ENCODE measurements around the gene IL27RA.

IL27RA gene

DNA sequence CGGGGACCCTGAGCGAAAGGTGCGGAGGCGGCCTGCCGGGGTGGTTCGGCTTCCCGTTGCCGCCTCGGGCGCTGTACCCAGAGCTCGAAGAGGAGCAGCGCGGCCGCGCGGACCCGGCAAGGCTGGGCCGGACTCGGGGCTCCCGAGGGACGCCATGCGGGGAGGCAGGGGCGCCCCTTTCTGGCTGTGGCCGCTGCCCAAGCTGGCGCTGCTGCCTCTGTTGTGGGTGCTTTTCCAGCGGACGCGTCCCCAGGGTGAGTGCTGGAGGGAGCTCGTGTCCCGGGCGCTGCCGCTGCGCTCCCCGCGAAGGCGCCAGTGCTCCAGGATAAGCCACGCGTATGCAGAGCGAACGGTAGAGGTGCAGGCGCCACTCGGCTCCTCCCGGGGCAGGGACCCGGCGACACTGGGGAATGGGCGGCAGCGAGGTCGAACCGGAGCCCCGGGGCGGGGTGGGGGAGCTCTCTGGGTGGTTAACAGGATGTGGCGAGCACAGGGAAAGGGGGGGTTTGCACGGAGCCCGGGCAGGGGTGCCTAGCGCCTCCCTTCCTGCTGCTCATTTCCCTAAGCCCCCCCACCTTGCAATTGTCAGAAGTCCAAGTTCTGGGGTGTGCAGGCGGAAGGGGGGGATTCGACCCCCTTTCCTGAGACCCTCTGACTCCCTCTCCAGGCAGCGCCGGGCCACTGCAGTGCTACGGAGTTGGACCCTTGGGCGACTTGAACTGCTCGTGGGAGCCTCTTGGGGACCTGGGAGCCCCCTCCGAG lies at the start of gene IL27RA:
IL27RA (plus strand) TSS at position 44 of the 762 bp plus-strand sequence; CDS start at position 155, 111 bp downstream.
- DNase-seq, result peak; percentile 77

- no peak for DNase-seq
These were observed 49.5 kb upstream of the IL27RA start for GRCh38 chr19:13981988-13982501.

GRCh38 chr19:13982773-13983172 lies 48.8 kb upstream of the IL27RA start:
- no peak for DNase-seq

DNA sequence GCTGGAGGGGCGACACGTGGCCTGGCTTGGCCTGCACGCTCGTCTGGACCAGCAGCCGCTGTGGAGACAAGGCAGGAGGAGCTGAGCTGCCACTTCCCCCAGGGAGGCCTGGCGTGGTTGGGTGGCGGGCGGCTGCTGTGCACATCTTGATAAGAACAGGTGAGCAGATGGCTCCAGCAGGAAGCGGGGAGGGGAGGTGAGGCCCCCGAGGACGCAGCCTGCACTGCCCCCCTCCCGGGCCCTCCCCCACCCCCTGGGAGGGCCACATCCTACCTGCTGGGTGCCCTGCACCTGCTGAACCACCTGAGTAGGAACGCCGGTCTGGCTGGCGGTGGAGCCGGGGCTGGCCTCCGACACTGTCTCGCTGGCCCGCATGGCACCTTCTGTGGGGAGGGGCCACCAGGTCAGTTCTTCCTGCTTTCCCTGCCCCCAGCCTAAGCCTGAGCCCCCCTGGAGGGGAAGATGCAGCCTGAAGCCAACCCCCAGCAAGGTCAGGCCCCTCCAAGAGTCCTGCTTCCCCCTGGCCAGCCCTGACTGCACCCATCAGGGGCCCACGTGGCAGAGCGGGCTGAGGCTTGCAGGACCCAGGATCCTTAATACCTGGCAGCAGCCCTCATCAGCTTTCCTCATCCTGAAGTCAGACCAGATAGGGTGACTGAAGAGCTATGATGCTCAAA lies 48.2 kb upstream of the IL27RA start:
- no peak for DNase-seq

DNA sequence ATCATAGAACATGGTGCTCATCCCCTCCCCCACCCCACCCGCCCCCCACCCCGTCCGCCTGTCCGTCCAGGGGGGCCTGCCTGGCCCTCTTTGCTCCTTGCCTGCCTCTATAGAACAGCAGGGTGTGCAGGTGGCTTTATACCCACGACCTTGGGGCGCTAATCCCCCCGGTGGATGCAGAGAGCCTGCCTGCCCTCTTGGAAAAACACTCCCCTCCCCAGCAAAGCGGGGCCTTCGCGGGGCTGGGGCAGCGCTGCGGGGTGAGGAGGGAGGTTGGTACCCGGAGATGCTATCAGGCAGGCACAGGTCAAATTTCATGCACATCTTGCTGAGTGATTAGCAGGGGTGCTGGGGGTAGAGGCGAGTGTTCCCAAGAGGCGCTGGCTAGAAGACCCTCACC lies 47.4 kb upstream of the IL27RA start:
- DNase-seq, result no peak

DNA sequence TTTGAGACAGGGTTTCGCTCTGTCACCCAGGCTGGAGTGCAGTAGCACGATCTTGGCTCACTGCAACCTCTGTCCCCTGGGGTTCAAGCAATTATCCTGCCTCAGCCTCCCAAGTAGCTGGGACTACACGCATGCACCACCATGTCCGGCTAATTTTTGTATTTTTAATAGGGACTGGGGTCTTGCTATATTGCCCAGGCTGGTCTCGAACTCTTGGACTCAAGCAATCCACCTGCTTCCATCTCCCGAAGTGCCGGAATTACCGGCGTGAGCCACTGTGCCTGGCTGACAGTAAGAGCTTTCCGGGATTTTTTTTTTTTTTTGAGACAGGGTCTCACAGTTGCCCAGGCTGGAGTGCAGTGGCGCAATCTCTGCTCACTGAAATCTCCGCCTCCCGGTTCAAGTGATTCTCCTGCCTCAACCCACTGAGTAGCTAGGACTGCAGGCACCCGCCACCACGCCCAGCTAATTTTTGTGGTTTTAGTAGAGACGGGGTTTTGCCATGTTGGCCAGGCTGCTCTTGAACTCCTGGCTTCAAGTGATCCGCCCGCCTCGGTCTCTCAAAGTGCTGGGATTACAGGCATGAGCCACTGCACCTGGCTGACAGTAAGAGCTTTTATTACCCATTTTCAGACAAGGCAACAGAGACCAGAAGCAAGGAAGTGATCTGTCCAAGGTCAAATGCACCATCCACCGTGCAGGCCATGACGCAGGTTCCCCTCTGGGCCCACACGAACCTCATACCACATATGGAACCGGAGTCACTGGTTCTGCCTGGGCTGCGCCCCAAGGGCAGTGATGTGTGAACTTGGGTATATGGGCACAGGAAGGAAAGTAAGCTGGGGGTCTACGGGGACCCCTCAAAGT lies 46.5 kb upstream of the IL27RA start:
- no peak for DNase-seq

DNA sequence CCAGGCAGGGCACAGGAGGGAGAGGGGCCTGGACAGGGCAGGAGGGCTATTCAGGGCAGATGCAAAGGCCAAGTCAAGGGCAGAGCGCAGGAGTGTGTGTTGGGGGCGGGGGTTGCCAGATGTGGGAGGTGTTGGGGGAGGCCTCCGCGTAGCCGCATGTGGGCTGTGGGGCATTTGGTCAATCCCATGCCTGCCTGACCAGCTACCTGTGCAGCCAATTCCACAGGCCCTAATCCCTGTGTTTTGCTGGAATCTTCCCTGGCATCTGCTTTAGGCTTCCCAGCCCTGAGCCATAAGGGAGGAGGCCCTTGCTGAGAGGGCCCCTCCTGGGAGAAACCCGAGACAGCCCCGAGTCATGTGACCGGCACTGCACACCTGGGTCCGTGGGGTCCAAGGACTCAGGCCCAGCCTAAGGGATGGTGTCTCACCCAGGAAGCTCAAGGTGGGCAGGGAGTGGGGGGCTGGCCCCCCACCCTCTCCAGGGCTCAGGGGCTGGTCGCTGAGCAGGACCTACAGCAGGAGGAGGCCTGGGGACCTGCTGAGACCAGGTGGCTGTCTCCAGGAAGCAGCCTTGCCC lies 45.7 kb upstream of the IL27RA start:
- DNase-seq, result no peak

- peak; percentile 99 for DNase-seq
These were observed 45.1 kb upstream of the IL27RA start for GRCh38 chr19:13986348-13986904.

GRCh38 chr19:13987101-13987890 lies 44.3 kb upstream of the IL27RA start:
- no peak for DNase-seq

GRCh38 chr19:13989487-13989886 lies 42.1 kb upstream of the IL27RA start:
- DNase-seq, result no peak

DNA sequence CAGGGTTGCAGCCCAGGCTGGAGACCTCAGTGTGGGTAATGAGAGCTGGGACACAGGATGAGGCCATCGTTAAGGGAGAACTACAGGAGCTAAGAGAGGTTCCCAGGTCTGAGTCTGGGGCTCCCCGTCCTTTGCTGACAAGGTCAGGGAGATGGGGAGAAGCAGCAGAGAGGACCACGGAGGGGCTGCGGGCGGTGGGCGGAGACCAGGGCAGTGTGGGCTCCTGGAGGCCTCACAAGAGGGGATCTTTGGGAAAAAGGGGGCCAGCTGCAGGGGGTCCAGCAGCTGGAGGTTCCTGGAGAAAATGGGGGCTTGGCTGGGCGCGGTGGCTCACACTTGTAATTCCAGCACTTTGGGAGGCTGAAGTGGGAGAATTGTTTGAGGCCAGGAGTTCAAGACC lies 41.5 kb upstream of the IL27RA start:
- no peak for DNase-seq

- DNase-seq, result no peak
These were observed 39.5 kb upstream of the IL27RA start for GRCh38 chr19:13992025-13992424.

- no peak for DNase-seq
These were observed 37.8 kb upstream of the IL27RA start for GRCh38 chr19:13993590-13994300.

- DNase-seq, result no peak
These were observed 36.4 kb upstream of the IL27RA start for GRCh38 chr19:13995017-13995728.

DNA sequence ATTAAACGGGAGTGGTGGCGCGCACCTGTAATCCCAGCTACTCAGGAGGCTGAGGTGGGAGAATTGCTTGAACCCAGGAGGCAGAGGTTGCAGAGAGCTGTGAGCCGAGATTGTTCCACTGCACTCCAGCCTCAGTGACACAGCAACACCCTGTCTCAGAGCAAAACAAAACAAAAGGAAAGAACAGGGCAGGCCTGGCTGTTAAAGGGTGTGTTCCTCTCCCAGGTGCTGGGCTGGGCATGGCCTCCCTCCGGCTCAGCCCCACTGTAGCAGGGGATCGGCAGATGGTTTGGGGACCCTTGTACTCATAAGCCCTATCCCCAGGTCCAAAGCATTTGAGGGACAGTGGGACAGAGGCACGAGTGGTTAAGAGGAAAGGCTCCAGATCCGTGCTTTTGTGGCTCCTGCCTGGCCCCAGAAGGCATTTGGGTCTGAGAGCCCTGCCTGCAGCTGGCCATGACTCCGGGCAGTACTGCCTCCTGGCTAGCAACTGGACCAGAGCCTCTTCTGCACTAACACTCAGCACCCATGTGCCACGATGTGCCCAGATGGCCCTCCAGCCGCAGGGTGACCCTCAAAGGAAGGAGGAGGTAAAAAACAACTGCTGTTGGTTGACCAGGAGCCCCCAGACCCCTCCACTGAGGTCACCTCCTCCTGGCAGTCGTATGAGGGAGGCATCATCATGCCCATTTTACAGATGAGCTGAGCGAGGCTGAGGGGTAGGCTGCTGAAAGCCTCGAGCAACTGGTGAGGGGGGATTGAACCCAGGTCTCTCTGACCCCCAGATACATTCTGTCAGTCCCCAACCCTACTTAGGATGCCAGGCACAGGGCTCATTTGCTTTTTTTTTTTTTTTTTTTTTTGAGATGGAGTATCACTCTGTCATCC lies 35.4 kb upstream of the IL27RA start:
- DNase-seq, result no peak

DNA sequence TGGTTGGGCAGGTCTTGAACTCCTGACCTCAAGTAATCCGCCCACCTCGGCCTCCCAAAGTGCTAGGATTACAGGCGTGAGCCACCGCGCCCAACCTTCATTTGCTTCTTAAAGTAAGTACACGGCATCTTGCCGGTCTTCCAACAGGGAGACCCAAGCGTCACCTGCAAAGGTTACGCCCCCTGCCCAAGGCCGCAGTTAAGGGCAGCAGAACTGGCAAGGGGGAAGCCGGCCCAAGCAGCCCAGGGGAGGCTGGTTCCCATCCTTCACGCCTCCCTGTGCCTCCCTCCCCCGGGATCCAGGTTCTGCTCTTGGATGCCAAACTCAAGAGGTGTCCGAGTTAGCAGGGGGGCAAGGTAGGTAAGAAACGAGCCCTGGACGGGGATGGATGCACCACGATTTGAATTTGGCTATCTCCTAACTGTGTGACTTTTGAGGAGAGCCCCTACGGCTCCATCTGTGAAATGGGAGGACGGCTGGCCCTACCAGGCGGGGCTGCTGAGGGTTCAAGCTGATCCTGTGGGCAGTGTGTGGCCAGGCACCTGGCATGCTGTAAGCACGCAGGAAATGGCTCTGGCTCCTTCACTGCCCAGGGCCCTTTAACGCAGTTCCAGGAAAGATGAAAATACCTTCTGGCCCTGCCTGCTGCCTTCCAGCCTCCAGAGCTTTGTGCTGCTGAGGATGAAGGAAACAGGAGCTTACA lies 34.5 kb upstream of the IL27RA start:
- DNase-seq, result no peak

DNA sequence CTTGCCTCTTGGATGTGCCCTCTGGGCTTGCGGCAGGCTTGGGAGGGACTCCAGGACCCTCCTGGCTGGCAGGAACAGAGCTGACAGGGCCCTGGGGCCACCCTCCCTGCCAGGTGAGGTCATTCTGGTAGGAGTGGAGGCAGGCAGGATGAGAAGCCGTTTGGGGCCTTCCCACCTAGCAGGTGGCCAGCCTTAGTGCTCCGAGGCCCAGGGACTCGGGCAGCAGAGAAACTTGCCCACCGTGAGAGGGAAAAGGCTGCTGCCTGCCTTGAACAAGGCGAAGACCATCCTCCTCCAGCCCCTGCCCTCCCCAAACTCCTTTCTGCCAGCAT lies 34.0 kb upstream of the IL27RA start:
- no peak for DNase-seq

GRCh38 chr19:13998426-13998825 lies 33.1 kb upstream of the IL27RA start:
- no peak for DNase-seq

DNA sequence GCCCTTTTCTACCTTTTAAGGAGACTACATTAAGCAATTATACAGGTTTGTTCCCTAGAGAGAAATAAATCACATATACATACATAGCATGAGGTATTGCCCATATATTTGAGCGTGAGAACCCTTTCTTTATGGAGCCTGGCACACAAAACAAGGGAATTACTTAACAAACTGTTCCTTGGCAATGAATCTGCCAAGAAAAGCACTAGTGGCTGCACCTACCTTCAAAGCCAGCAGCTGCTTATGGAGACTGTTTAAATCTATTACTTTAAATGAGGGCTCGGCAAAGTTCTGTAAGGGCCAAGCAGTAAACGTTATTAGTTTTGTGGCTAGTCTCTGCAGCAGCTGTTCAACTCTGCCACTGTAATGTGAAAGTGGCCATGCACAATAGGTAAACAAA lies 32.5 kb upstream of the IL27RA start:
- no peak for DNase-seq

All from activated CD4-positive, alpha-beta T cell treated with anti-CD3 and anti-CD28 coated beads, Interleukin-2, Interleukin-6, amounts not matched to agents 100 ng/mL and 50 ng/mL, durations not matched to agents 16 hours and 8 hours (primary cell).